Body of pancreas (tissue), 4 donors: ENCODE results near the gene CXCL10.

Experiments
- POLR2A ChIP-seq, 3 donors: fragments of 450-650 bp; IDR thresholded peaks; one replicate each; pipeline ENCODE4 v1.6.1; 2016; ENCODE audit warnings: antibody characterized with exemption in 3 of 3, mild to moderate bottlenecking in 2 of 3
- TF ChIP-seq, protein P1 (sequence below), 7 experiments: fragments of 450-650 bp in 4 of 7; fragments of 200-600 bp in 3 of 7; sonication (generic) in 3 of 7; IDR thresholded peaks; one replicate each; pipeline ENCODE4 v1.5.1; 2016 to 2019; ENCODE audit warnings: antibody characterized with exemption in 7 of 7

DNA sequence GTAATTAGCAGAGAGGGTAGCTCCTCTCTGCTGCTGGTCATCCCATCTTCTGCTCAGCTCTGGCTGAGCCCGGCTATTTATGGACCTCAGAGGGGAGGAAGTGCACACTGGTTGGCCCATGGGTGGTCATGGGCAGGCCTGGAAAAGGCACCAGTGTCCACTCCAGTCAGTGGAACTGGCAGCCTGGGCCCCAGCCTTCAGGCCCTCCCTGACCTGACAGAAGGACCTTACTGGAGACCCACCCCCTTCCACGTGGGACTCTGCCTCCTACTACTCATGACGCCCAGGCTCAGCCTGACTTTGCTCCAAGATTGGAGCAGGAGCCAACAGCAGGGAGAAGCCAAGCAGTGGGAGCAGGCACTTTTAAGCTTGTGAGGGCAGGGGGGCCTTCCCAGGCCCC, 43.2 kb upstream of the CXCL10 start:
- no peak for TF ChIP-seq POLR2A (IDR thresholded peaks at IDR 0.05)
- TF ChIP-seq, protein P1, sequence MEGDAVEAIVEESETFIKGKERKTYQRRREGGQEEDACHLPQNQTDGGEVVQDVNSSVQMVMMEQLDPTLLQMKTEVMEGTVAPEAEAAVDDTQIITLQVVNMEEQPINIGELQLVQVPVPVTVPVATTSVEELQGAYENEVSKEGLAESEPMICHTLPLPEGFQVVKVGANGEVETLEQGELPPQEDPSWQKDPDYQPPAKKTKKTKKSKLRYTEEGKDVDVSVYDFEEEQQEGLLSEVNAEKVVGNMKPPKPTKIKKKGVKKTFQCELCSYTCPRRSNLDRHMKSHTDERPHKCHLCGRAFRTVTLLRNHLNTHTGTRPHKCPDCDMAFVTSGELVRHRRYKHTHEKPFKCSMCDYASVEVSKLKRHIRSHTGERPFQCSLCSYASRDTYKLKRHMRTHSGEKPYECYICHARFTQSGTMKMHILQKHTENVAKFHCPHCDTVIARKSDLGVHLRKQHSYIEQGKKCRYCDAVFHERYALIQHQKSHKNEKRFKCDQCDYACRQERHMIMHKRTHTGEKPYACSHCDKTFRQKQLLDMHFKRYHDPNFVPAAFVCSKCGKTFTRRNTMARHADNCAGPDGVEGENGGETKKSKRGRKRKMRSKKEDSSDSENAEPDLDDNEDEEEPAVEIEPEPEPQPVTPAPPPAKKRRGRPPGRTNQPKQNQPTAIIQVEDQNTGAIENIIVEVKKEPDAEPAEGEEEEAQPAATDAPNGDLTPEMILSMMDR (IDR thresholded peaks at IDR 0.05): no peak
